Progenitor cell of endocrine pancreas (in vitro differentiated cells): ENCODE results near the gene COBL. TPM values are rescaled to one million over a fixed set of nuclear protein-coding genes. Genes with fewer than 3 reads are reported as not detected.

ENCODE experiments used
- DNase-seq: peaks from one replicate; pipeline ENCODE4 v3.0.0; 2021; ENCODE audit warnings: low spot score; ENCODE audit not compliant: unreplicated experiment
- H3K27ac Mint-ChIP-seq: 2 replicates; pipeline ENCODE4 v1.8.0; 2021; ENCODE audit warnings: mild to moderate bottlenecking, moderate library complexity, mixed read lengths
- H3K27me3 Mint-ChIP-seq: 2 replicates; pipeline ENCODE4 v1.8.0; 2021; ENCODE audit warnings: mixed read lengths
- H3K36me3 Mint-ChIP-seq: 2 replicates; pipeline ENCODE4 v1.8.0; 2022; ENCODE audit warnings: mixed read lengths; ENCODE audit not compliant: insufficient read depth
- H3K4me1 Mint-ChIP-seq: 2 replicates; pipeline ENCODE4 v1.8.0; 2021; ENCODE audit warnings: low read depth, mixed read lengths
- H3K4me3 Mint-ChIP-seq: 2 replicates; pipeline ENCODE4 v1.8.0; 2021; ENCODE audit warnings: low read depth, mild to moderate bottlenecking, moderate library complexity, mixed read lengths
- H3K9me3 Mint-ChIP-seq: 2 replicates; pipeline ENCODE4 v1.8.0; 2021; ENCODE audit warnings: low read depth, mixed read lengths
- total RNA-seq: library from RNA; stranded (reverse); gene quantifications from 2 replicates; pipeline ENCODE4 v1.2.1, GENCODE V29; 2021
- TF ChIP-seq, protein P1 (sequence below): fragments of 200-600 bp; sonication (generic); IDR thresholded peaks from one replicate; pipeline ENCODE4 v1.5.0; 2021; ENCODE audit warnings: antibody characterized with exemption, mild to moderate bottlenecking; ENCODE audit not compliant: unreplicated experiment

The COBL gene
- total RNA-seq, 1 donor from 2014 or later, result 21.3 TPM

DNA sequence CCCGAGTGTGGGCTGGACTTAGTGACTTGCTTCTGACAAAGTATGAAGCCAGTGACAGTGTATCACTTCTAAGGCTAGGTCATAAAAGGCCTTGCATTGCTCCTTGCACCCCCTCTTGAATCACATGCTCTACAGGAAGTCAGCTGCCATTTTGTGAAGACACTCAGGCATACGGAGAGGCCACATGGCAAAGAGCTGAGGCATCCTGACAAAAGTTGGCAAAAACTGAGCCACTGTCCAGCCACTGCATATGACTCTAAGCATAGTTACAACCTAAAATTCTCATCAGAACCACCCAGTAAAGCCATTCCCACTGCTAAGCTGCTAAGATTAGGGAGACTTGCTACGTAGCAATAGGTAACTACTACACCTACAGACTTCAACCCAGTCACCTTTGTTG, 18.6 kb downstream of the COBL start:
- Mint-ChIP-seq H3K27ac (no peak overlapping the region), H3K4me1 (peaks cover 13% of the 10 kb centered on the region), H3K9me3 (no peaks in the 10 kb centered on the region), H3K27me3 (no peaks in the 10 kb centered on the region), H3K36me3 (no peaks in the 10 kb centered on the region), H3K4me3 (no peak overlapping the region)
- no peak for DNase-seq
- TF ChIP-seq, protein P1, sequence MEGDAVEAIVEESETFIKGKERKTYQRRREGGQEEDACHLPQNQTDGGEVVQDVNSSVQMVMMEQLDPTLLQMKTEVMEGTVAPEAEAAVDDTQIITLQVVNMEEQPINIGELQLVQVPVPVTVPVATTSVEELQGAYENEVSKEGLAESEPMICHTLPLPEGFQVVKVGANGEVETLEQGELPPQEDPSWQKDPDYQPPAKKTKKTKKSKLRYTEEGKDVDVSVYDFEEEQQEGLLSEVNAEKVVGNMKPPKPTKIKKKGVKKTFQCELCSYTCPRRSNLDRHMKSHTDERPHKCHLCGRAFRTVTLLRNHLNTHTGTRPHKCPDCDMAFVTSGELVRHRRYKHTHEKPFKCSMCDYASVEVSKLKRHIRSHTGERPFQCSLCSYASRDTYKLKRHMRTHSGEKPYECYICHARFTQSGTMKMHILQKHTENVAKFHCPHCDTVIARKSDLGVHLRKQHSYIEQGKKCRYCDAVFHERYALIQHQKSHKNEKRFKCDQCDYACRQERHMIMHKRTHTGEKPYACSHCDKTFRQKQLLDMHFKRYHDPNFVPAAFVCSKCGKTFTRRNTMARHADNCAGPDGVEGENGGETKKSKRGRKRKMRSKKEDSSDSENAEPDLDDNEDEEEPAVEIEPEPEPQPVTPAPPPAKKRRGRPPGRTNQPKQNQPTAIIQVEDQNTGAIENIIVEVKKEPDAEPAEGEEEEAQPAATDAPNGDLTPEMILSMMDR, result no peak

DNA sequence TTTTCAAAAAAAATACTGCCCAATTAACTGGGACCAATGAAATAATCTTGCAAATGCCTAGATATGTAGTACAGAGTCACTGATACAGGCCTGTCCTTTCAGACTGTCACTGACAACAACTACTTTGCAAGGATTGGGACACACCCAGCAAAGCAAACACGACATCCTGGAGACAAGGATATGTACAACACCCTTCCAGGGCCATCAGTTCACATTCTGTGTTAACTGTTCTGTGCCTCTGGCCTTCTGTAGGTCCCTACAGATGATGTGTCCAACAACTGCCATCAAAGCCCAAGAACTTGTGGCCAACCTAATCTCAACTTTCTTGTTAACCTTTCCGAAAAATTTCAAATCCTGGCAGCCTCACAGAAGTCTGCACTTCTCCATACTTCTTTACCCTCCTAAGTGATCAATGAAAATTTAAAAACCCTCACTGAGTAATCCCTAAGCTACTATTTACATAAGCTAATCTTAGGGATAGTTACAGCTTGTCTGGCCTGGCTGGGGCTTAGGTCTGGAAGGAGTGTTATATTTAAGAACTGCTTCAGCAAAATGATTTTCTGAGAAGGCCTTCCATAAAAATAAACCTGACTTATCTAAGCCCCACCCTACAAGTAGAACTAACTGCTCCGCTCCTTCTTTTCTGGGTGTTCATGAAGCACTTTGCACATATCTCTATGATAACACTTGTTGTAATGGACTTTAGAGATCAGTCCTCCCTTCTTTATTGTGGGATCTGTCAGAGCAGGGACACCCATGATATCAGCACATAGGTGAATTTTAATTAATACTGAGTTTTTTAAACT, 21.0 kb downstream of the COBL start:
- Mint-ChIP-seq H3K27me3 (peaks cover 5% of the 10 kb centered on the region), H3K36me3 (no peaks in the 10 kb centered on the region)

GRCh38 chr7:51292596-51292995, 24.0 kb downstream of the COBL start:
- H3K9me3 Mint-ChIP-seq, result no peaks in the 10 kb centered on the region
- H3K4me1 Mint-ChIP-seq, result peaks cover 25% of the 10 kb centered on the region
- TF ChIP-seq, protein P1, result no peak
- H3K36me3 Mint-ChIP-seq, result no peaks in the 10 kb centered on the region
- no peak for DNase-seq
- H3K27ac Mint-ChIP-seq, result no peak overlapping the region
- no peak overlapping the region for H3K4me3 Mint-ChIP-seq
- peaks cover 8% of the 10 kb centered on the region for H3K27me3 Mint-ChIP-seq

More for the DNA sequence above, 21.0 kb downstream of the COBL start:
- no peaks in the 10 kb centered on the region for H3K9me3 Mint-ChIP-seq
- TF ChIP-seq, protein P1, result no peak
- no peak overlapping the region for H3K27ac Mint-ChIP-seq
- H3K4me3 Mint-ChIP-seq, result no peak overlapping the region
- DNase-seq, result no peak
- peaks cover 13% of the 10 kb centered on the region for H3K4me1 Mint-ChIP-seq

GRCh38 chr7:51290702-51291540, 25.7 kb downstream of the COBL start:
- no peaks in the 10 kb centered on the region for H3K36me3 Mint-ChIP-seq
- peaks cover 8% of the 10 kb centered on the region for H3K27me3 Mint-ChIP-seq
- TF ChIP-seq, protein P1, result no peak
- no peak for DNase-seq
- no peaks in the 10 kb centered on the region for H3K9me3 Mint-ChIP-seq
- H3K4me1 Mint-ChIP-seq, result peaks cover 20% of the 10 kb centered on the region
- peak overlapping the region; percentile 67 for H3K27ac Mint-ChIP-seq
- H3K4me3 Mint-ChIP-seq, result no peak overlapping the region

GRCh38 chr7:51290304-51290637, 26.3 kb downstream of the COBL start:
- Mint-ChIP-seq H3K27ac (no peak overlapping the region), H3K4me1 (peaks cover 16% of the 10 kb centered on the region), H3K9me3 (no peaks in the 10 kb centered on the region), H3K36me3 (no peaks in the 10 kb centered on the region), H3K27me3 (peaks cover 8% of the 10 kb centered on the region), H3K4me3 (no peak overlapping the region)
- no peak for DNase-seq
- TF ChIP-seq, protein P1, result no peak
